Measurements from ENCODE around the gene TBC1D22B.

Gene TBC1D22B

DNA sequence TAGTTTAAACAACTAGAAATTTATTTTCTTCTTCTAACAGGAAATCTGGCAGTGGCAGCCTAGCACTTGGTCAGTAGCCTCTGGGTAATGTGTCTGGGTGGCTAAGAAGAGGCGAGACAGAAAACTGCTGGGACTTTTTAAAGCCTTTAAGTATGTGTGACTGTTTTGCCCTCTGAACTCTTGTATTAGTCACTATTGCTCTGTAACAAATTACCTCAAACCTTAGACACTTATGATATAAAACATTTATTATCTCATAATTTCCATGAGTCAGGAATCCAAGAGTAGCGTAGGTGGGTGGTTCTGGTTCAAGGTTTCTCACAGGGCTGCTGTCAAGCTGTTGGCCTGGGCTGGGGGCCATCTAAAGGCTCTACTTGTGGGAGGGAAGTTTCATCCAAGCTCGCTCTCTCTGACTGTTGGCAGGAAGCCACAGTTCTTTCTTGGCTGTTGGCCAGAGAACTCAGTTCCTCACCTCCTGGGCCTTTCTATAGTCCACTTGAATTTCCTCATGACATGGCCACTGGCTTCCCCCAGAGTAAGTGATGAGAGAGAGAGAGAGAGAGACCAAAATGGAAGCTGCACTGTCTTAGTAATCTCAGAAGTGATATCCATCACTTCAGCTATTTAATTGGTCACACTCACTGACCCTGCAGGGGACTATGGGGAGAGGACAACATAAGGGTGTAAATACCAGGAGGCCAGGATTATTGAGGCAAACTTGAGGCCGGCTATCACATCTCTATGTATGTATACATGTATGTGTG lies 17.4 kb upstream of the TBC1D22B start:
- H3K4me3 ChIP-seq (ENCODE audit: extremely low read depth, insufficient read depth, low read length, poor library complexity, severe bottlenecking) = no peak overlapping the region
- H3K4me1 ChIP-seq (ENCODE audit: control insufficient read depth, insufficient read depth, low read length, poor library complexity, severe bottlenecking) = peaks cover 34% of the 10 kb centered on the region
- H3K9me3 ChIP-seq (ENCODE audit: control insufficient read depth, low read length) = peaks cover 6% of the 10 kb centered on the region
- no peaks in the 10 kb centered on the region for H3K36me3 ChIP-seq (ENCODE audit: control insufficient read depth, insufficient read depth, low read length)
- H3K27ac ChIP-seq (ENCODE audit: low read depth, low read length, severe bottlenecking) = peak overlapping the region; percentile 71
- WGBS, 2 experiments (ENCODE audit: insufficient coverage in 2 of 2) = 100% methylated on average over 1 of the region's 4 CpGs; no CpG with 5 or more reads in 1 of the 2 experiments

DNA sequence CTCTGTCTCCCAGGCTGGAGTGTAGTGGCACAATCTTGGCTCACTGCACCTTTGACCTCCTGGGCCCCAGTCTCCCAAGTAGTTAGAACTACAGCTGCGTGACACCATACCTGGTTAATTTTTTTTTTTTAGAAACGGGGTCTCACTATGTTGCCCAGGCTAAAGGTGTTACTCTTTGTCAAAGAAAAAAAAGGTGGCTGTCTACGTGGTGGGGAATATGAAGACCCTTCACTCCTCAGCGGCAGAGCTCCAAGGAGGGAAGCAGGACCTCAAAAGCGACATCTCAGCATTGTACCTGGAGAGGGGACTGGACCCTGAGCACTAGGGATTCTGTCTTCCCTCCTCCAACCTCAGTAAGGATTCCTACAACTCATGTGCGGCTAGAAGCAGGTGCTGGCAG lies 16.4 kb upstream of the TBC1D22B start:
- Histone ChIP-seq H3K4me3 (ENCODE audit: extremely low read depth, insufficient read depth, low read length, poor library complexity, severe bottlenecking) (no peak overlapping the region), H3K9me3 (ENCODE audit: control insufficient read depth, low read length) (peaks cover 6% of the 10 kb centered on the region), H3K36me3 (ENCODE audit: control insufficient read depth, insufficient read depth, low read length) (no peaks in the 10 kb centered on the region), H3K27ac (ENCODE audit: low read depth, low read length, severe bottlenecking) (no peak overlapping the region), H3K4me1 (ENCODE audit: control insufficient read depth, insufficient read depth, low read length, poor library complexity, severe bottlenecking) (peaks cover 34% of the 10 kb centered on the region)
- WGBS, 2 experiments (ENCODE audit: insufficient coverage in 2 of 2) = 100% methylated on average over 4 to 5 of the region's 6 CpGs

DNA sequence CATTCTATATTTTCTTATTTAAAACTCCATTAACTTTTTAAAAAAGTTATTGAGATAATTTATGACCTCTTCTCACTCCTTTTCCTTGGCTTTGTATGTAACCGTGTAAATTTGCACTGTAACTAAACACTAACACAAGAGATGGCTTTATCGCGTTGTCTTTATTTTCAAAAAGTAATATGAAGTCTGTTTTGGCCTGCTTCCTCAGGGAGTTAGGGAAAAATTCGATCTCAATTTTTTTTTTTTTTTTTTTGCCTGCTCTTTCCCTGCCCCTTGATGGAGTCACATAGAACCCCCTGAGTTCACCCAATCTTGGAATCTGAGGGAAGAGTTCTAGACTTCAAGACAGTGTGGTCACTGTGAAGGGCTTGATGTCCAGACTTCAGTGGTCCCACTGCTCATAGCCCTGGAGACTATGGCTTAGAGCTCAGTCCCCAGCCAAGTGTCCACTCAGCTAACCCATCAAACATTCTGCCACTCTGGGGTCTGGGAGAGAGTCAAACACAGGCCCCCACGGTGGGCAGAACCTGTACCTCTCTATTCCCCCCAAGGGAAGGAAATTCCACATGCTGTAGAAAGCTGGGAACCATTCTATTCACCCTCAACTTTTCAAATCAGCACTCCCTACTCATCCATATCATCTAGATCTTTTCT lies 15.7 kb upstream of the TBC1D22B start:
- H3K27ac ChIP-seq (ENCODE audit: low read depth, low read length, severe bottlenecking) = peak overlapping the region; percentile 100
- WGBS, 2 experiments (ENCODE audit: insufficient coverage in 2 of 2) = 14 to 42% methylated on average over 1 of the region's 5 CpGs
- H3K4me1 ChIP-seq (ENCODE audit: control insufficient read depth, insufficient read depth, low read length, poor library complexity, severe bottlenecking) = peaks cover 30% of the 10 kb centered on the region
- H3K9me3 ChIP-seq (ENCODE audit: control insufficient read depth, low read length) = peaks cover 6% of the 10 kb centered on the region
- H3K4me3 ChIP-seq (ENCODE audit: extremely low read depth, insufficient read depth, low read length, poor library complexity, severe bottlenecking) = no peak overlapping the region
- H3K36me3 ChIP-seq (ENCODE audit: control insufficient read depth, insufficient read depth, low read length) = no peaks in the 10 kb centered on the region

DNA sequence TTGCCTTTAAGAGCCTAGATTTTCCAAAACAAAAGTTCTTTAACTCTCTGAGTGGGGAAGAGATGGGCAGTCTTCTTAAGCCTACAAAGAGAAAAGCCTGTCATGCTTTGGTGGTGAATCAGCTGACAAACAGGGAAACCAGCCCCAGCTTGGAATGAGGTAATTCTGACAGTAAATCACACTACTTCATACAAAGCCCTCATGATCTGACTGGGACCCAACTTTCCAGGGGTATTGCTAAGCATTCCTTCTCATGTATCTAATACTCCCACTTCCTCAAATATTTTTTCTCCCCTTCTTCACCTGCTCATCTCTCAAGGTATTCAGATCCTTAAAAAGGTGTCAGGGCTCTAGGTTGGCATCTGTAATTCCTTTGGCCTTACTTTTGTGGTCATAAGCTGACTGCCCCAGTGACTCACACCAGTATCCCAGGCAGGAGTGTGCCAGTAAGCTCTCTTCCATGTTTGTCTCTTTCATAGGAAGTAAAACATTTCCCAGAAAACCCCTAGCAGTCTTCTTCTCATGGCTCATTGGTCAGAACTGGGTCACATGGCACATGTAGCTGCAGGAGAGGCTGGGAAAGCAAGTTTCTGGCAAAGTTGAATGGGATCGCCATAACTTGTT lies 15.0 kb upstream of the TBC1D22B start:
- Histone ChIP-seq H3K36me3 (ENCODE audit: control insufficient read depth, insufficient read depth, low read length) (no peaks in the 10 kb centered on the region), H3K27ac (ENCODE audit: low read depth, low read length, severe bottlenecking) (peak overlapping the region; percentile 100), H3K4me3 (ENCODE audit: extremely low read depth, insufficient read depth, low read length, poor library complexity, severe bottlenecking) (no peak overlapping the region), H3K4me1 (ENCODE audit: control insufficient read depth, insufficient read depth, low read length, poor library complexity, severe bottlenecking) (peaks cover 27% of the 10 kb centered on the region), H3K9me3 (ENCODE audit: control insufficient read depth, low read length) (peaks cover 6% of the 10 kb centered on the region)
- WGBS, 2 experiments (ENCODE audit: insufficient coverage in 2 of 2) = no CpG with 5 or more reads among the region's 1 CpG

DNA sequence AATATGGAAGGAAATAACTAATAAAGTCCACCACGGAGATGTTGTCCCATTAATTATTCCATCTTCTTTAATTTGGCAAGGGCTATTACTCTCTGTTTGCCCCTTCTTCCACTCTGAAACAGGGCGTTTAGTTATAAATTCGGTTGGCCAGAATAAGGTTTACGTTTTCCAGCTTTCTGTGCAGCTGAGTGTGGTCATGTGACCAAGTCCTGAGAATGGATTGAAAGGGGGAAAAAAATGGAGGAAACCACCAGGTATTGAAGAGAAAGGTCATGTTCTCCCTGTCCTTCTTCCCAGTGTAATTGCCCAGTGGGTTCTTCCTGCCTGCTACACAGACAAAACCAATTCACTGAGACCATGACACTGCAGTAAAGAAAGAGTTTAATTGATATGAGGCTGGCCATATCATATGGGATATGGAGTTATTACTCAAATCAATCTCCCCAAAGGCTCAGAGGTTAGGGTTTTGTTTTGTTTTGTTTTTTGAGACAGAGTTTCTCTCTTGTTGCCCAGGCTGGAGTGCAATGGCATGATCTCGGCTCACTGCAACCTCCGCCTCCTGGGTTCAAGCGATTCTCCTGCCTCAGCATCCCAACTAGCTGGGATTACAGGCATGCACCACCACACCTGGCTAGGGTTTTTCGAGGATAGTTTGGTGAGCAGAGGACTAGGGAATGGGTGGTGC lies 14.3 kb upstream of the TBC1D22B start:
- Histone ChIP-seq H3K9me3 (ENCODE audit: control insufficient read depth, low read length) (peaks cover 6% of the 10 kb centered on the region), H3K36me3 (ENCODE audit: control insufficient read depth, insufficient read depth, low read length) (no peaks in the 10 kb centered on the region), H3K27ac (ENCODE audit: low read depth, low read length, severe bottlenecking) (peak overlapping the region; percentile 100), H3K4me1 (ENCODE audit: control insufficient read depth, insufficient read depth, low read length, poor library complexity, severe bottlenecking) (peaks cover 27% of the 10 kb centered on the region), H3K4me3 (ENCODE audit: extremely low read depth, insufficient read depth, low read length, poor library complexity, severe bottlenecking) (no peak overlapping the region)
- WGBS, 2 experiments (ENCODE audit: insufficient coverage in 2 of 2) = 94 to 98% methylated on average over 4 to 6 of the region's 8 CpGs

DNA sequence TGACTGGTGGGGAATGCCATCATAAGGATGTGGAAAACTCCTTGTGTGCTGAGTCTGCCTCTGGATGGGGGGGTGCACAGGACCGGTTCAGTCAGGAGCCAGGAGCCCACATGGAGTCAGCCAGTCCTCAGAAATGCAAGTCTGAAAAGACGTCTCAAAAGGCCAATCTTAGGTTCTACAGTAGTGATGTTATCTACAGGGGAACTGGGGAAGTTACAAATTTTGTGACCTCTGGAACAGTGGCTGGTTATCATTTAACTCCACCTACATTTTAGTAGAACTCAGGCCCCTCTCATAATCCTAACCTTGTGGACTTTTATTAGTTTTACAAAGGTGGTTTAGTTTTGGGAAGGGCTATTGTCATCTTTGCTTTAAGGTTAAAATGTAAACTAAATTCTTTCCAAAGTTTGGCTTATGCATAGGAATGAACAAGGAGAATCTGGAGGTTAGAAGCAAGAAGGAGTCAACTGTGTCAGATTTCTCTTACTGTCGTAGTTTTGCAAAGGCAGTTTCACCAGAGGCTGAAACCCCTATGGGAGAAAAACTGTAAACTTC lies 13.7 kb upstream of the TBC1D22B start:
- no peaks in the 10 kb centered on the region for H3K36me3 ChIP-seq (ENCODE audit: control insufficient read depth, insufficient read depth, low read length)
- no peak overlapping the region for H3K27ac ChIP-seq (ENCODE audit: low read depth, low read length, severe bottlenecking)
- H3K4me1 ChIP-seq (ENCODE audit: control insufficient read depth, insufficient read depth, low read length, poor library complexity, severe bottlenecking) = peaks cover 27% of the 10 kb centered on the region
- no peak overlapping the region for H3K4me3 ChIP-seq (ENCODE audit: extremely low read depth, insufficient read depth, low read length, poor library complexity, severe bottlenecking)
- 92 to 93% methylated on average over 3 of the region's 3 CpGs for WGBS, 2 experiments (ENCODE audit: insufficient coverage in 2 of 2)
- peaks cover 6% of the 10 kb centered on the region for H3K9me3 ChIP-seq (ENCODE audit: control insufficient read depth, low read length)

DNA sequence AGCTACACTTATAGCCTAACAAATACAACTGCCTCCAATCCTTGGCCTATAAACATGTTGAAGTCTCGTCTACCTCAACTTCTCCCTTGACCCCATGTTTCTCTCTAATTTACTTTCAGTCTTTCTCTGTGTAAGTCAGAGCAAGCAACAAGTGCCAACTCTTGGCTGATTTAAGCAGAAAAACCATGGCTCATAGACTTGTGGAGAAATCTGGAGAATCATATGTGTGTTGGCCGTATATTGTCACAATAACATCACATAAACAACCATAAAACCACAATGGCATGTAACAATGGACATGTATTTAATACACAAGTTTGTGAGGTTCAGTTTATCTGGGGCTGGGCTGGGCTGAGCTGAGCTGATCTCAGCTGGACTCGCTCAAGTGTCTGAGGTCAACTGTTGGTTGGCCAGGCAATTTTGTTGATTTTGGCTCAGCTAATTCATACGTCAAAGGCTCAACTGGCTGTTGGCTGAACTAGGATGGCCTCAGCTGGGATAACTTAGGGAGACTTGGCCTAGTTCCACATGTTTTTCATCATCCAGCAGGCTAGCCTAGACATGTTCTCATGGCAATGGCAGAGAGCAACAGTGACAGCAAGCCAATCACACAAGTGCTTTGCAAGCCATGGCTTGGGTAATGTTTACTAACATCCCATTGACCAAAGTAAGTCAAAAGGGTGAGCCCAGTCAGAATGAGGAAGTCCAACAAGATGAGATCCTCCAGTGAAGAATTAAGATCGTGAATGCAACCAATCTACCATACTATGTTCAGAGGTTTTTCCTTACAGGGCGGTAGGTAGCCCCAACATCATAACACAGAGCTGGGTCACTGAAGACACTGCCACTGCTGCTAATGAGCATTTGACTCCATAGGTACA lies 12.9 kb upstream of the TBC1D22B start:
- Histone ChIP-seq H3K27ac (ENCODE audit: low read depth, low read length, severe bottlenecking) (no peak overlapping the region), H3K4me1 (ENCODE audit: control insufficient read depth, insufficient read depth, low read length, poor library complexity, severe bottlenecking) (peaks cover 27% of the 10 kb centered on the region), H3K36me3 (ENCODE audit: control insufficient read depth, insufficient read depth, low read length) (no peaks in the 10 kb centered on the region), H3K4me3 (ENCODE audit: extremely low read depth, insufficient read depth, low read length, poor library complexity, severe bottlenecking) (no peak overlapping the region), H3K9me3 (ENCODE audit: control insufficient read depth, low read length) (peaks cover 6% of the 10 kb centered on the region)
- 92 to 98% methylated on average over 4 to 5 of the region's 6 CpGs for WGBS, 2 experiments (ENCODE audit: insufficient coverage in 2 of 2)

DNA sequence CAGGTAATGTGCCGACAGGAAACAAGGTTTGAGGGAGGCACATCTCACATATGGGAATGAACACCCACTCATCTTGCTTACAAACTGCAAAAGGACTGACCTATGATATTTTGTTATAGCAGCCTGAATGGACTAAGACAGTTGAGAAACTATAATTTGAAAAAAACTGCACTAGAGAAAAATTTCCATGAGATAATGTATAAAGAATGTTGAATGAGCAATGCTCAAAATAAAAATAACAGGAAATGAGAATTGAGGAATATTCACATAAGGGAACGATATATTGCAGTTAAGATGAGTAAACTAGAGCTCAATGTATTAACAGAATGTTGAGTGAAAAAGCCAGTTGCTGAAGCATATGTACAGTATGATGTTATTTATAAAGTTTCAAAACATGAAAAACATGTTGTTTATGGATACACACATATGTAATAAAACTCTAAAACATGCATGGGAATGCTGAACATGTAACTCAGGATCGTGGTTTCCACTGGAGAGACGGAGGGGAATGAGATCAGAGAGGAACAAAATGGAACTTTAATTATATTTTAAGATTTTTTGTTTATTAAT lies 6.3 kb upstream of the TBC1D22B start:
- Histone ChIP-seq H3K36me3 (ENCODE audit: control insufficient read depth, insufficient read depth, low read length) (no peaks in the 10 kb centered on the region), H3K9me3 (ENCODE audit: control insufficient read depth, low read length) (no peaks in the 10 kb centered on the region), H3K4me1 (ENCODE audit: control insufficient read depth, insufficient read depth, low read length, poor library complexity, severe bottlenecking) (no peaks in the 10 kb centered on the region), H3K27ac (ENCODE audit: low read depth, low read length, severe bottlenecking) (no peak overlapping the region), H3K4me3 (ENCODE audit: extremely low read depth, insufficient read depth, low read length, poor library complexity, severe bottlenecking) (no peak overlapping the region)
- 73 to 100% methylated on average over 1 to 3 of the region's 4 CpGs for WGBS, 2 experiments (ENCODE audit: insufficient coverage in 2 of 2)

DNA sequence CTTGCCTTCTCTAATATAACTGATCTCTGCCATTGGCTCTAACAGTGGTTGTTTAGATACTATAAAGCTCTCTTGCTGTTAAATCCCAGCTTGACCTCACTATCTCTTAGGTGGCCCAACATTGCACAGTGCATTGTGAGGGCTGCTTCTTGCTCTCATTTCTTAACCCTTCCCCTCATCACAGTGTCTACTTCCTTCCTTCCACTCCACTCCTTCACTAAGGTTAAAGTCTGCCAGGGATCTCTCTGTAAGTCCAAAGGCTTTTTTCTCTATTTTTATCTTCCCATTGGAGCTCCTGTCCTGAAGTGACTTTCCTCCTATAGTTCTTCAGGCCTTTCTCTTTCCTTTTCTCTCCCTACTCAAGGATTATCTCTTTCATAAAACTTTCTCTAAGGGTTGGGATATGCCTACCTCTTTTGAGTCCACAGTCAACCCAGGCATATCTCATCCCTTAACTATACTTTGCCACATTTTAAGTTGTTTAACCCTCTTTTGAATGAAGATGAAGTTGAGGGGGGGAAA lies 4.0 kb upstream of the TBC1D22B start:
- no peaks in the 10 kb centered on the region for H3K9me3 ChIP-seq (ENCODE audit: control insufficient read depth, low read length)
- H3K27ac ChIP-seq (ENCODE audit: low read depth, low read length, severe bottlenecking) = no peak overlapping the region
- peaks cover under 1% of the 10 kb centered on the region for H3K4me1 ChIP-seq (ENCODE audit: control insufficient read depth, insufficient read depth, low read length, poor library complexity, severe bottlenecking)
- no peaks in the 10 kb centered on the region for H3K36me3 ChIP-seq (ENCODE audit: control insufficient read depth, insufficient read depth, low read length)
- no peak overlapping the region for H3K4me3 ChIP-seq (ENCODE audit: extremely low read depth, insufficient read depth, low read length, poor library complexity, severe bottlenecking)

Measured in mesodermal cell (in vitro differentiated cells).